GM13977 (cell line): ENCODE measurements around the gene PCARE.
"Not testable (repeated sequence)": the region's sequence is repeated elsewhere in the genome, so short reads cannot be mapped to it uniquely, and the experiment has no call there.

ENCODE experiments used
- DNase-seq: peaks from one replicate; pipeline ENCODE4 v3.0.0; 2012; ENCODE audit warnings: low spot score
- in situ Hi-C: fragments of 300-500 bp; cut with MboI; formaldehyde crosslinking; loops from one replicate; pipeline ENCODE4 v1.12.0; 2022; ENCODE audit warnings: low sequenced_read_pairs, low pct_unique_long_range_greater_than_20kb, mixed read lengths, inconsistent platforms; ENCODE audit not compliant: unreplicated experiment
- TF ChIP-seq, protein P1 (sequence below): IDR thresholded peaks from 2 replicates; pipeline ENCODE4 v1.5.1; 2012; ENCODE audit warnings: mild to moderate bottlenecking, control low read depth; ENCODE audit not compliant: insufficient read depth; ENCODE audit errors: extremely low read depth, missing control alignments

The PCARE gene

DNA sequence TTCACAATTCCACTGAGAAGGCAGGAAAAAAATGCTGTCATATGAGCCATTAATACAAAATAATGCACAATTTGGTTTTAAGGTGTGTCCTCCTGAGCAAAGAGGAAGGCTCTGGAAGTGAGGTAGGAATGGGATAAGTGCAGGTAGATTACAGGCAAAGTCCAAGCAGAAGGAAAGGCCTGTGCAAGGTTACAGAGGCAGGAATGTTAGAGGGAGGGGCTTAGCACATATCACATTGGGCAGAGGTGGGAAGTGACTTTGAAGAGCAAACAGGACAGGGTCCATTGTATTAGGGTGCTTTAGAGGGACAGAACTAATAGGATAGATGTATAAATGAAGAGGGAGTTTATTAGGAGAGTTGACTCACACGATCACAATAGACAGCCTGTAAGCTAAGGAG lies 26.2 kb upstream of the PCARE start:
- TF ChIP-seq, protein P1, sequence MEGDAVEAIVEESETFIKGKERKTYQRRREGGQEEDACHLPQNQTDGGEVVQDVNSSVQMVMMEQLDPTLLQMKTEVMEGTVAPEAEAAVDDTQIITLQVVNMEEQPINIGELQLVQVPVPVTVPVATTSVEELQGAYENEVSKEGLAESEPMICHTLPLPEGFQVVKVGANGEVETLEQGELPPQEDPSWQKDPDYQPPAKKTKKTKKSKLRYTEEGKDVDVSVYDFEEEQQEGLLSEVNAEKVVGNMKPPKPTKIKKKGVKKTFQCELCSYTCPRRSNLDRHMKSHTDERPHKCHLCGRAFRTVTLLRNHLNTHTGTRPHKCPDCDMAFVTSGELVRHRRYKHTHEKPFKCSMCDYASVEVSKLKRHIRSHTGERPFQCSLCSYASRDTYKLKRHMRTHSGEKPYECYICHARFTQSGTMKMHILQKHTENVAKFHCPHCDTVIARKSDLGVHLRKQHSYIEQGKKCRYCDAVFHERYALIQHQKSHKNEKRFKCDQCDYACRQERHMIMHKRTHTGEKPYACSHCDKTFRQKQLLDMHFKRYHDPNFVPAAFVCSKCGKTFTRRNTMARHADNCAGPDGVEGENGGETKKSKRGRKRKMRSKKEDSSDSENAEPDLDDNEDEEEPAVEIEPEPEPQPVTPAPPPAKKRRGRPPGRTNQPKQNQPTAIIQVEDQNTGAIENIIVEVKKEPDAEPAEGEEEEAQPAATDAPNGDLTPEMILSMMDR: no peak

DNA sequence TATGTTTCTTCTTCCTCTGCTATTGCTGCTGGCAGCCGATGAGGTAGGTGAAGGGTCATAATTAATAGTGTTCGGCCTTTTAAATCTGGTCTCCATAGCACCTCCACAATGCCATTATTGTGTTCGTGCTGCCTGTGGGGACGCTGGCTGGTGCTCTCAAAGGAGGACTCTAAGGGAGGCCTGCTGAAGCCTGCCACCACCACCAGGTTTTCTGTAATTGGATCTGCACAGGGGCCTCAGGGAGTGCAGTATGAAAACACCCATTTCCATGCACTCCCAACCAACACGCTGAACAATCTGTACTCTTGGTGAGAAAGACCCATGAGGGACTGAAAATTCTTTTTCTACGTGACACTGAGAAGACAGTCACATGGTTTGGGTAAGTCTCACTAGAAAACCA lies 23.2 kb upstream of the PCARE start:
- TF ChIP-seq, protein P1: no peak
- DNase-seq: no peak
- in situ Hi-C loops: no loop called here

More for the DNA sequence above, 26.2 kb upstream of the PCARE start:
- DNase-seq: no peak
- in situ Hi-C loops: no loop called here

DNA sequence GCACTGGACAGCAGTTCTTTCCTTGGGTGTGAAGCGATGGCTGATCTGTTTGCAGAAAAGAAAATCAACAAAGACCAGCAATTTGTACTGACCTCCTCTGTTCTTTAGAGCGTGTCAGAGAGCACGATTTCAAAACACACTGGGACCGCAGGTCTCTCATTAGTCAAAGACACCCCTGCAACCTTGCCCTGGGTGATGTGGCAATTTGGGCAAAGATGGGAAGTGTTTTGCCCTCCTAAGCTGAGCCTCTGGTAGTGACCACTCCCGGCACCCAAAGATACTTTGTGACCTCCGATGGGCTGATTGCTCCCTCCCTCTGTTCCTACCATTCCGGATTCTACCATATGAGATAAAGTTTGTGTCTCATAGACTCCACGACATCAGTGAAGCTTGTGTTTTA lies 22.6 kb upstream of the PCARE start:
- in situ Hi-C loops: no loop called here
- DNase-seq: no peak
- TF ChIP-seq, protein P1: no peak

DNA sequence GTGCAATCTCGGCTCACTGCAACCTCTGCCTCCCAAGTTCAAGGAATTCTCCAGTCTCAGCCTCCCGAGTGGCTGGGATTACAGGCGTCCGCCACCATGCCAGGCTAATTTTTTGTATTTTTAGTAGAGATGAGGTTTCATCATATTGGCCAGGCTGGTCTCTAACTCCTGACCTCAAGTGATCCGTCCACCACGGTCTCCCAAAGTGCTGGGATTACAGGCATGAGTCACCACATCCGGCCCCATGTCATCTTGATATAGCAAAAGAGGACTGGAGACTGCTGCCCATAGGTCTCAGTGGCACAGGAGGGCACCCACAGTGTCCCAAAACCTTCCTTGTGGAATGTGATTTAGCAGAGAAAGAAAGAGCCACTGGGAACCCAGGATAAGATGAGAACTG lies 16.0 kb upstream of the PCARE start:
- DNase-seq, in situ Hi-C loops: not testable (repeated sequence)

DNA sequence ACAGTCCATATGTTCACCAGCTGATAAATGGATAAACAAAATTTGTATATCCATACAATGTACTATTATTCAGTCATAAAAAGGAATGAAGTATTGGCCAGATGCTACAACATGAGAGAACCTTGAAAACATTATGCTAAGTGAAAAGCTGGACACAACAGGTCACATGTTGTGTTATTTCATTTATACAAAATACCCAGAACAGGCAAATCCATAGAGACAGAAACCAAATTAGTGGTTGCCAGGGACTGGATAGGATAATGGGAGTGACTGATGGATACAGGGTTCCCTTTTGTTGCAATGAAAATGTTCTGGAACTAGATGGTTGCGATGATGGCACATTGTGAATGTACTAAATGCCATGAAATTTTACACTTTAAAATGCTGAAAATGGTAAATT lies 10.2 kb upstream of the PCARE start:
- in situ Hi-C loops: no loop called here
- TF ChIP-seq, protein P1: no peak
- no peak for DNase-seq

DNA sequence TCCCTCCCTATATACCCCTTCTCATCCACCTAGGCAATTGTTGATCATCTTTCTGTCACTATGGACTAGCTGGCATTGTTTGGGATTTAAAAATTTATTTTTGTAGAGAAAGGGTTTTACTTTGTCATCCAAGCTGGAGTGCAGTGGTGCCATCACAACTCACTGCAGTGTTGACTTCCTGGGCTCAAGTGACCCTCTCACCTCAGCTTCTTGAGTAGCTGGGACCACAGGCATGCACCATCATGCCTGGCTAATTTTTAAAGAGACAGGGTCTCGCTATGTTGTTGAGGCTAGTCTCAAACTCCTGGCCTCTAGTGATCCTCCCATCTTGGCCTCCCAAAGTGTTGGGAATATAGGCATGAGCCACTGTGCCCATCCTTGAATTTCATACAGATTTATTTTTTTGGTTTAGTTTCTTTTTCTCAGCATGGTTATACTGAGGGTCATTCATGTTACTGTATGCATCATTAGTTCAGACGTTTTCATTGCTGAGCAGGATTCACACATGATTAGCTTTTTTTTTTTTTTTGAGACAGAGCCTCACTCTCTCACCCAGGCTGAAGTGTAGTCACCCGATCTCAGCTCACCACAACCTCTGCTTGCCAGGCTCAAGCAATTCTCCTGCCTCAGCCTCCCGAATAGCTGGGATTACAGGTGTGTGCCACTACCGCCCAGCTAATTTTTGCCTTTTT lies 8.6 kb upstream of the PCARE start:
- in situ Hi-C loops: no loop called here
- DNase-seq: peak; percentile 59
- TF ChIP-seq, protein P1: no peak

DNA sequence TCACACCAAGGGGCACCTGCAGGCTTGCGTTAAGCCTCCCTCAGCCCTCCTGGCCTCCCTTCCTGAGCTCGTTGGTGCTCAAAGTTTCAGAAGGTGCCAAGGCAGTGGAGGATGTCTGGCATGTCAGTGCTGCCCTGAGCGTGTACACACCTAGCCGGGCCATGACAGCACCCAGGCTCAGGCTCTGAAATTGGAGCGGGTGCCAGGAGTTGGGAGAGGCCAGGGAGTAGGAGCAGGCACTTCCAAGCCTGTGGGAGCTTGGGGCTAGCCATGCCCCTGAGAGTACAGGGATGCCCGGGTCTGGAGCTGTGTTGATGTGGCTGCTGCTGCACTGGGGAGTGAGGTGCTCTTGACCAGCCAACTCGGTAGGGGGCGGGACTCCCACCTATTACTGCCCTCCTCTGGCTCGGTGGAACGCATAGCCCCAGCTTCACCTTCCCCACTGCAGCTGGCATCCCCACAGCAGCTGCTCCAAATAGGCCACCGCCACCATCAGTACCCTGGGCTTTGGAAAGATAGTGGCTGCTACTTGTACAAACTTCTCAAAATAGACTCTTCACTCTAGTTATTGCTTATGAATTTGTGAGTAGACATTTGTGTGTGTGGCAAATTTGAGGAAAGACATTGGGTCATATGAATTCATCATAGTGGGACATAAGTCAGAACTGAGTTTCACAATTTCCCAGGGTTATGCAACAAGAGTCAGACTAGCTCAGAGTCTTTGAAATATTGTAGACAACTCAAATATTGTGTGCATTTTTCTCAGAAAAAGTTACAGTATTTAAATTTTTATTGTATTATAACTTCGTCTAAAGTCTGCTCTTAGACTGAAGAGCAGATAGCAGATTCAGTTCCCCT lies 6.8 kb upstream of the PCARE start:
- TF ChIP-seq, protein P1: no peak
- DNase-seq: no peak
- in situ Hi-C loops: no loop called here
